Measurements from ENCODE around the gene TRPV3. TPM values are rescaled to one million over a fixed set of nuclear protein-coding genes. Genes with fewer than 3 reads are reported as not detected.

TRPV3 gene
- total RNA-seq, 1 experiment from 2014 or later: 0.13 TPM

GRCh38 chr17:3593384-3593783 is 35.8 kb upstream of the TRPV3 start:
- Histone ChIP-seq H3K9me3 (ENCODE audit: low read depth, low read length, poor library complexity, severe bottlenecking) (no peaks in the 10 kb centered on the region), H3K27ac (ENCODE audit: low read depth, low read length, poor library complexity, severe bottlenecking) (no peak overlapping the region), H3K4me1 (ENCODE audit: insufficient read depth, low read length, poor library complexity, severe bottlenecking) (no peaks in the 10 kb centered on the region), H3K4me3 (ENCODE audit: low read depth, low read length, poor library complexity, severe bottlenecking) (no peak overlapping the region), H3K27me3 (replicated peaks; ENCODE audit: insufficient read depth, low read depth, low read length, poor library complexity) (no peaks in the 10 kb centered on the region), H3K36me3 (ENCODE audit: insufficient read depth, low read length, poor library complexity, severe bottlenecking) (no peaks in the 10 kb centered on the region)
- intact Hi-C loops (cut with micrococcal nuclease; ENCODE audit: unreplicated experiment): no loop called here
- ChIA-PET CTCF (no interaction called here), POLR2A (ENCODE audit: low non-redundant PET) (no interaction called here)
- no peak for TF ChIP-seq EZH2 (IDR thresholded peaks at IDR 0.05; ENCODE audit: borderline replicate concordance, low read depth, low read length, poor library complexity, severe bottlenecking)
- TF ChIP-seq CTCF (conservative IDR thresholded peaks at IDR 0.05; ENCODE audit: low read depth, low read length): no peak
- no peak for DNase-seq (ENCODE audit: low spot score)
- no TSS peak for BruUV-seq (replicated peaks)

- Histone ChIP-seq H3K4me1 (ENCODE audit: insufficient read depth, low read length, poor library complexity, severe bottlenecking) (no peaks in the 10 kb centered on the region), H3K36me3 (ENCODE audit: insufficient read depth, low read length, poor library complexity, severe bottlenecking) (no peaks in the 10 kb centered on the region), H3K9me3 (ENCODE audit: low read depth, low read length, poor library complexity, severe bottlenecking) (no peaks in the 10 kb centered on the region), H3K27me3 (replicated peaks; ENCODE audit: insufficient read depth, low read depth, low read length, poor library complexity) (no peaks in the 10 kb centered on the region), H3K4me3 (ENCODE audit: low read depth, low read length, poor library complexity, severe bottlenecking) (no peak overlapping the region), H3K27ac (ENCODE audit: low read depth, low read length, poor library complexity, severe bottlenecking) (no peak overlapping the region)
- ChIA-PET CTCF (interaction anchor here (0.6 kb wide), 1 partner anchor 890 kb away, joined by 3 read pairs; no protein-coding TSS in a partner anchor), POLR2A (ENCODE audit: low non-redundant PET) (no interaction called here)
- BruUV-seq (replicated peaks): no TSS peak
- intact Hi-C loops (cut with micrococcal nuclease; ENCODE audit: unreplicated experiment): no loop called here
- no peak for DNase-seq (ENCODE audit: low spot score)
- TF ChIP-seq CTCF (conservative IDR thresholded peaks at IDR 0.05; ENCODE audit: low read depth, low read length) (no peak), EZH2 (IDR thresholded peaks at IDR 0.05; ENCODE audit: borderline replicate concordance, low read depth, low read length, poor library complexity, severe bottlenecking) (no peak)
These were observed 34.7 kb upstream of the TRPV3 start for GRCh38 chr17:3592216-3592860.

GRCh38 chr17:3590768-3591167 is 33.2 kb upstream of the TRPV3 start:
- CTCF ChIA-PET: no interaction called here

More at GRCh38 chr17:3590768-3591167, 33.2 kb upstream of the TRPV3 start:
- POLR2A ChIA-PET (ENCODE audit: low non-redundant PET): no interaction called here
- DNase-seq (ENCODE audit: low spot score): no peak
- Histone ChIP-seq H3K9me3 (ENCODE audit: low read depth, low read length, poor library complexity, severe bottlenecking) (no peaks in the 10 kb centered on the region), H3K4me3 (ENCODE audit: low read depth, low read length, poor library complexity, severe bottlenecking) (no peak overlapping the region), H3K27ac (ENCODE audit: low read depth, low read length, poor library complexity, severe bottlenecking) (no peak overlapping the region), H3K27me3 (replicated peaks; ENCODE audit: insufficient read depth, low read depth, low read length, poor library complexity) (no peaks in the 10 kb centered on the region), H3K36me3 (ENCODE audit: insufficient read depth, low read length, poor library complexity, severe bottlenecking) (no peaks in the 10 kb centered on the region), H3K4me1 (ENCODE audit: insufficient read depth, low read length, poor library complexity, severe bottlenecking) (no peaks in the 10 kb centered on the region)
- intact Hi-C loops (cut with micrococcal nuclease; ENCODE audit: unreplicated experiment): no loop called here
- TF ChIP-seq CTCF (conservative IDR thresholded peaks at IDR 0.05; ENCODE audit: low read depth, low read length): no peak
- TF ChIP-seq EZH2 (IDR thresholded peaks at IDR 0.05; ENCODE audit: borderline replicate concordance, low read depth, low read length, poor library complexity, severe bottlenecking): no peak
- BruUV-seq (replicated peaks): no TSS peak
